Measurements from ENCODE around the gene CCL19.

- no peak for TF ChIP-seq SP1 (CRISPR knock-in tag; conservative IDR thresholded peaks at IDR 0.05)
- no peak for TF ChIP-seq CTCF (IDR thresholded peaks at IDR 0.05)
Observed at GRCh38 chr9:34685591-34685990, 5.5 kb downstream of the CCL19 start.

Measured in WTC11 (cell line).